ENCODE results near the gene BORCS5.

DNA sequence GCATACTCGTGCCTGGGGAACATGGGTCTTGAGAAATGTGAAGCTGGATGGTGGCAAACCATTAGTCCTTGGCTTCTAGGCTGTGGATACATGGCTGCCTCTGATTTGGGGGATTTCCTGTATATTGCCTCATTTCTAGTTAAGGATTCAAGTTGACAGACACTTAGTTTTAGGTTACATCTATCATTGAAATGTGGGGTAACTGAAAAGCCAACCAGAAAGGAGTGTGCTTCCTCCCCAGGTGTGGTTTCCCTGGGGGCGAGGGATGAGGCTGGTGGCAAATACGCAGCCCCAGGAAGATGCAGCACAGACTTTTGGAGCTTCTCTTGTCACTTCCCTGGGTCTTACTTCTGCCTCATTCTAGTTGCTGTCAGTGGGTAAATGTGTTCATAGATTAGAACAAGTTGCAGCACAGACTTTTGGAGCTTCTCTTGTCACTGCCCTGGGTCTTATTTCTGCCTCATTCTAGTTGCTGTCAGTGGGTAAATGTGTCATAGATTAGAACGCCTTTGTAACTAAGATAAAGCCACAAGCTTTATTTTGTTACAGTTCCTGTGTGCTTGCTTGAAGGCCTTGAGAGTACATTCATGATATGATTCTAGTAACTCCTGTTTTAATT lies 85.1 kb downstream of the BORCS5 start:
- TF ChIP-seq, protein P1, sequence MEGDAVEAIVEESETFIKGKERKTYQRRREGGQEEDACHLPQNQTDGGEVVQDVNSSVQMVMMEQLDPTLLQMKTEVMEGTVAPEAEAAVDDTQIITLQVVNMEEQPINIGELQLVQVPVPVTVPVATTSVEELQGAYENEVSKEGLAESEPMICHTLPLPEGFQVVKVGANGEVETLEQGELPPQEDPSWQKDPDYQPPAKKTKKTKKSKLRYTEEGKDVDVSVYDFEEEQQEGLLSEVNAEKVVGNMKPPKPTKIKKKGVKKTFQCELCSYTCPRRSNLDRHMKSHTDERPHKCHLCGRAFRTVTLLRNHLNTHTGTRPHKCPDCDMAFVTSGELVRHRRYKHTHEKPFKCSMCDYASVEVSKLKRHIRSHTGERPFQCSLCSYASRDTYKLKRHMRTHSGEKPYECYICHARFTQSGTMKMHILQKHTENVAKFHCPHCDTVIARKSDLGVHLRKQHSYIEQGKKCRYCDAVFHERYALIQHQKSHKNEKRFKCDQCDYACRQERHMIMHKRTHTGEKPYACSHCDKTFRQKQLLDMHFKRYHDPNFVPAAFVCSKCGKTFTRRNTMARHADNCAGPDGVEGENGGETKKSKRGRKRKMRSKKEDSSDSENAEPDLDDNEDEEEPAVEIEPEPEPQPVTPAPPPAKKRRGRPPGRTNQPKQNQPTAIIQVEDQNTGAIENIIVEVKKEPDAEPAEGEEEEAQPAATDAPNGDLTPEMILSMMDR (IDR thresholded peaks at IDR 0.05; ENCODE audit: low read depth, low read length, poor library complexity, severe bottlenecking) = no peak
- no peak for TF ChIP-seq EZH2phosphoT487 (IDR thresholded peaks at IDR 0.05; ENCODE audit: borderline replicate concordance, low read length)
